Osteocyte (in vitro differentiated cells): ENCODE results near the gene MTM1. TPM values are rescaled to one million over a fixed set of nuclear protein-coding genes. Genes with fewer than 3 reads are reported as not detected.

Experiments
- DNase-seq: peaks from one replicate; pipeline ENCODE4 v3.0.0; 2021; ENCODE audit warnings: mixed read lengths; ENCODE audit not compliant: unreplicated experiment; ENCODE audit errors: extremely low spot score
- H3K27ac Mint-ChIP-seq: one replicate; pipeline ENCODE4 v1.8.0; 2021; ENCODE audit warnings: mild to moderate bottlenecking, mixed read lengths; ENCODE audit not compliant: unreplicated experiment
- H3K27me3 Mint-ChIP-seq: one replicate; pipeline ENCODE4 v1.8.0; 2021; ENCODE audit warnings: mixed read lengths; ENCODE audit not compliant: unreplicated experiment
- H3K36me3 Mint-ChIP-seq: one replicate; pipeline ENCODE4 v1.8.0; 2021; ENCODE audit warnings: mixed read lengths; ENCODE audit not compliant: unreplicated experiment
- H3K4me1 Mint-ChIP-seq: one replicate; pipeline ENCODE4 v1.8.0; 2021; ENCODE audit warnings: mixed read lengths; ENCODE audit not compliant: unreplicated experiment
- H3K4me3 Mint-ChIP-seq: one replicate; pipeline ENCODE4 v1.8.0; 2021; ENCODE audit warnings: mild to moderate bottlenecking, moderate library complexity, mixed read lengths; ENCODE audit not compliant: unreplicated experiment
- H3K9me3 Mint-ChIP-seq: one replicate; pipeline ENCODE4 v1.8.0; 2021; ENCODE audit warnings: mixed read lengths; ENCODE audit not compliant: unreplicated experiment
- total RNA-seq: library from RNA; stranded (reverse); gene quantifications from 2 replicates; pipeline ENCODE4 v1.2.1, GENCODE V29; 2021
- TF ChIP-seq, protein P1 (sequence below): fragments of 200-600 bp; sonication (generic); IDR thresholded peaks from 2 replicates; pipeline ENCODE4 v1.5.0; 2021; ENCODE audit warnings: antibody characterized with exemption, mild to moderate bottlenecking, moderate library complexity

Gene MTM1
- total RNA-seq, 1 donor from 2014 or later, result 10.2 TPM

DNA sequence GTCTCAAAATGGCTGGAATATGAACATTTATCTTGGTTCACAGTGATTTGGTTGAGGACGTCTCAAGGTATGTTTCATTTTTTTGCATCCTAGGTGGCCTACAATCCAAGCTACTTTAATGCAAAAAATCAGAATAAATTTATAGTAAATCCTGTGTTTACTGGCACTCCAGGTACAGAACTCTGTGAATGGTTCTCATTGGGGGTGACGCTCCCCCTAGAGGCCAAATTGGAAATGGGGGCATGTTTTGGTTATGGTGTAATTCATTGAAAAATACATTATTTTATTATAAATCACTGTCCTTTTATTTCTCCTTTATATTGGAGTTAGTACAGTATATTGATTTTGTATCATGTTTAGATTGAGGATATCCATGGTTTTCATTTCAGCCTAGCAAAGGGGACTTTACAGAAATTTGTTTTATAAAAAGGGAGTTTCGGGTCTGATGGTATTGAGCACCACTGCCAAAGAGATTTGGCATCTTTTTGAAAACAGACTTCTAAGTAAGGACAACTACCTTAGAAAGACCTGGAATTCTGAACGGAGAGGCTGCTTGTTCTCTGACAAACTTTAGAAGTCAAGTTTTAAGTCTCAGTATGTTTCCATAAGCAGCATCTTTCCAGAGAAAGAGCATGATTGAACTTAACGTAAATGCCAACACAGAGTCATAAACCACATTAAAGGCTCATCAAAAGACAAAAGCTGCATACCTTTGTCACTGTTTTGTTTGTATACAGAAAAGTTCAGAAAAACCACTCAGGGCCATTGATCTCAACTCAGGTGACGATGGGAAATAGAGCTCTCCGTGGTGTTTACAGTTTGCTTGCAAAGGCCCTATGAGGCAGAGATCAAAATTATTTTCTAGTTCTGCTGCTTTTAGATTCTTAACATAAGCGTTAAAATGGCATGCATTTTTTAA lies 19.4 kb downstream of the MTM1 start:
- TF ChIP-seq, protein P1, sequence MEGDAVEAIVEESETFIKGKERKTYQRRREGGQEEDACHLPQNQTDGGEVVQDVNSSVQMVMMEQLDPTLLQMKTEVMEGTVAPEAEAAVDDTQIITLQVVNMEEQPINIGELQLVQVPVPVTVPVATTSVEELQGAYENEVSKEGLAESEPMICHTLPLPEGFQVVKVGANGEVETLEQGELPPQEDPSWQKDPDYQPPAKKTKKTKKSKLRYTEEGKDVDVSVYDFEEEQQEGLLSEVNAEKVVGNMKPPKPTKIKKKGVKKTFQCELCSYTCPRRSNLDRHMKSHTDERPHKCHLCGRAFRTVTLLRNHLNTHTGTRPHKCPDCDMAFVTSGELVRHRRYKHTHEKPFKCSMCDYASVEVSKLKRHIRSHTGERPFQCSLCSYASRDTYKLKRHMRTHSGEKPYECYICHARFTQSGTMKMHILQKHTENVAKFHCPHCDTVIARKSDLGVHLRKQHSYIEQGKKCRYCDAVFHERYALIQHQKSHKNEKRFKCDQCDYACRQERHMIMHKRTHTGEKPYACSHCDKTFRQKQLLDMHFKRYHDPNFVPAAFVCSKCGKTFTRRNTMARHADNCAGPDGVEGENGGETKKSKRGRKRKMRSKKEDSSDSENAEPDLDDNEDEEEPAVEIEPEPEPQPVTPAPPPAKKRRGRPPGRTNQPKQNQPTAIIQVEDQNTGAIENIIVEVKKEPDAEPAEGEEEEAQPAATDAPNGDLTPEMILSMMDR, result peak; percentile 67
- no peak for DNase-seq
- no peaks in the 10 kb centered on the region for H3K9me3 Mint-ChIP-seq
- no peaks in the 10 kb centered on the region for H3K27me3 Mint-ChIP-seq
- H3K36me3 Mint-ChIP-seq, result no peaks in the 10 kb centered on the region
- no peak overlapping the region for H3K27ac Mint-ChIP-seq
- no peak overlapping the region for H3K4me3 Mint-ChIP-seq
- H3K4me1 Mint-ChIP-seq, result peaks cover 6% of the 10 kb centered on the region

DNA sequence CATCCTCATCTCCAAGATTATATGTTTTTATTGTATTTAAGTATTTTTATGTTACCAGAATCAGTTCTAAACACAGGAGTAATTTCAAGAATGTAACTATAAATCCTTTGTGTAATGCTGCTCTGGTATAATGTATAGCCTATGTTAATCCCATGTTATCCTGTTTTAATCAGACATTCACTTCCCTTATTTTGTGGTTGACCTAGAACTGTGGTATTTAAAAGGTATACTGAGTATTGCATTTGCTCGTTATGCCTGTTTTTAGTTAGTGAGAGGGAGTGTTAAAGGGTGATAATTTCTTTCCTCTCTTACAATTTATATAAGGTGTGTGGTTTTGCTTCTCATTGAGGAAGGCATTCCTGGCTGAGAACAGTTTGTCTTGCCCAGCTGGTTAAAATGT lies 26.2 kb downstream of the MTM1 start:
- Mint-ChIP-seq H3K4me3 (no peak overlapping the region), H3K4me1 (no peaks in the 10 kb centered on the region), H3K27me3 (no peaks in the 10 kb centered on the region), H3K36me3 (peaks cover 4% of the 10 kb centered on the region), H3K9me3 (no peaks in the 10 kb centered on the region), H3K27ac (no peak overlapping the region)
- TF ChIP-seq, protein P1, result no peak
- no peak for DNase-seq

DNA sequence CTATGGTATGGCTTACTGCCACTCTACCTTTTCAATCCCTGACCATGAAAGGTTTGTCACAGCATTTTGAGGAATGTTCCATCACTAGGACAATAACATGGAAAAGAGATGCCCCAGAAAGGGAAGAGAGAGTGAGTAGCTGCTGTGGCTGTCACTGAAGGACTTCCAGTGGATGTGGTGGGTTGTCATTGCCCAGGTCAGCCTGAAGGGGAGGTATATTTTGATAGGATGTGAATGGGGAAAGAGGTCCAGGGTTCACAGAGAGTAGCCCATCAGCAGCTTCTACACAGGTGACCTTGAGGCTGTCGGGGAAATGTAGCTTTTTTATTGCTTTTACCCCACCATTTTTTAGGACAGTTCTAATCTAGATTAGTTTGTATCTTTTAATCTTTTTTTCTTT lies 30.8 kb downstream of the MTM1 start:
- no peaks in the 10 kb centered on the region for H3K4me1 Mint-ChIP-seq
- peaks cover 15% of the 10 kb centered on the region for H3K36me3 Mint-ChIP-seq

GRCh38 chrX:150602296-150602695 lies 33.9 kb downstream of the MTM1 start:
- H3K4me1 Mint-ChIP-seq, result no peaks in the 10 kb centered on the region
- peaks cover 9% of the 10 kb centered on the region for H3K9me3 Mint-ChIP-seq
- no peaks in the 10 kb centered on the region for H3K27me3 Mint-ChIP-seq
- H3K27ac Mint-ChIP-seq, result no peak overlapping the region
- DNase-seq, result no peak
- no peak overlapping the region for H3K4me3 Mint-ChIP-seq
- TF ChIP-seq, protein P1, result no peak
- peaks cover 18% of the 10 kb centered on the region for H3K36me3 Mint-ChIP-seq

More for the DNA sequence above, 30.8 kb downstream of the MTM1 start:
- TF ChIP-seq, protein P1, result no peak
- Mint-ChIP-seq H3K9me3 (peaks cover 7% of the 10 kb centered on the region), H3K4me3 (no peak overlapping the region), H3K27ac (no peak overlapping the region), H3K27me3 (no peaks in the 10 kb centered on the region)
- no peak for DNase-seq

DNA sequence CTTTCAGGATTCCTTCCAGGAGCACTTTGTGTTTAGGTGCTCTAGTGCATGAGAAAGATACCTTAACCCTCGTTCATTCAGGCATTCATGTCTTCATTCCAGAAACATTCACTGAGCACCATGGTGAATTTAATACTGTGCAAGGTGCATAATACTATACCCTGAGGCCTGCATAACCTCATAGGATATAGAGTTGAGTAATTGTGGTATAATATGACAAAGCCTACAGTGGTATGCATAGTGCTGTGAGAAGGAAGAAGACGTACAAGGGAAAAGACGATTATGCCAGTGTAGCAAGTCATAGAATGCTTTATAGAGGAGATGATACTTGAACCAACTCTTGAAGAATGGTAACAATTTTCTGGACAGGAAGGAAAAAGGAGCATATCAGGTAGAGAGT lies 34.3 kb downstream of the MTM1 start:
- DNase-seq, result no peak
- TF ChIP-seq, protein P1, result no peak
- Mint-ChIP-seq H3K36me3 (peaks cover 19% of the 10 kb centered on the region), H3K9me3 (peaks cover 11% of the 10 kb centered on the region), H3K4me1 (no peaks in the 10 kb centered on the region), H3K27me3 (no peaks in the 10 kb centered on the region), H3K27ac (no peak overlapping the region), H3K4me3 (no peak overlapping the region)
